NCI-H1105 (cell line): ENCODE measurements around the gene UTF1.
A peak's percentile ranks its signal among the peaks of the same experiment; 100 is the strongest.
"Not testable (repeated sequence)": the region's sequence is repeated elsewhere in the genome, so short reads cannot be mapped to it uniquely, and the experiment has no call there.

Experiments
- DNase-seq: peaks from one replicate; lab custom pipeline; 2025; lab: John Stamatoyannopoulos, UW

The UTF1 gene

GRCh38 chr10:133227256-133227655 is 2.8 kb upstream of the UTF1 start:
- DNase-seq, result no peak

GRCh38 chr10:133229265-133230043 is 563 bp upstream of the UTF1 start:
- DNase-seq, result no peak

DNA sequence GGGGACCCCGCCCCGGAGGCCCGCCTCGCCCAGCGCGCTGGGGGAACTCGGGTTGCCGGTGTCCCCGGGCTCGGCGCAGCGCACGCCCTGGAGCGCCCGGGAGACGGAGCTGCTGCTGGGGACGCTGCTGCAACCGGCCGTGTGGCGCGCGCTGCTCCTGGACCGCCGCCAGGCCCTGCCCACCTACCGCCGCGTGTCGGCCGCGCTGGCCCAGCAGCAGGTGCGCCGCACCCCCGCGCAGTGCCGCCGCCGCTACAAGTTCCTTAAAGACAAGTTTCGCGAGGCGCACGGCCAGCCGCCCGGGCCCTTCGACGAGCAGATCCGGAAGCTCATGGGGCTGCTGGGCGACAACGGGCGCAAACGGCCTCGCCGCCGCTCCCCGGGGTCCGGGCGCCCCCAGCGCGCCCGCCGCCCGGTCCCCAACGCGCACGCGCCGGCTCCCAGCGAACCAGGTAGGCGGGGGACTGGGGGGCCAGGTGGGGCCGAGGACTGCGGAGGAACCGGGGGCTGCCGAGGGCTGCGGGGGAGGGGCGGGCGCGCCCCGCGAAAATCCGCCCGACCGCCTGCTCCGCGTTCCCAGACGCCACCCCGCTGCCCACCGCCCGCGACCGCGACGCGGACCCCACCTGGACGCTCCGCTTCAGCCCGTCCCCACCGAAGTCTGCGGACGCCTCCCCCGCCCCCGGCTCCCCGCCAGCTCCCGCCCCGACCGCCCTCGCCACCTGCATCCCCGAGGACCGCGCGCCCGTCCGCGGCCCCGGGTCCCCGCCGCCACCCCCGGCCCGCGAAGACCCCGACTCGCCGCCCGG is 574 bp downstream of the UTF1 start:
- DNase-seq, result peak; percentile 25

GRCh38 chr10:133231244-133231945 is 1.4 kb downstream of the UTF1 start:
- DNase-seq, result no peak

DNA sequence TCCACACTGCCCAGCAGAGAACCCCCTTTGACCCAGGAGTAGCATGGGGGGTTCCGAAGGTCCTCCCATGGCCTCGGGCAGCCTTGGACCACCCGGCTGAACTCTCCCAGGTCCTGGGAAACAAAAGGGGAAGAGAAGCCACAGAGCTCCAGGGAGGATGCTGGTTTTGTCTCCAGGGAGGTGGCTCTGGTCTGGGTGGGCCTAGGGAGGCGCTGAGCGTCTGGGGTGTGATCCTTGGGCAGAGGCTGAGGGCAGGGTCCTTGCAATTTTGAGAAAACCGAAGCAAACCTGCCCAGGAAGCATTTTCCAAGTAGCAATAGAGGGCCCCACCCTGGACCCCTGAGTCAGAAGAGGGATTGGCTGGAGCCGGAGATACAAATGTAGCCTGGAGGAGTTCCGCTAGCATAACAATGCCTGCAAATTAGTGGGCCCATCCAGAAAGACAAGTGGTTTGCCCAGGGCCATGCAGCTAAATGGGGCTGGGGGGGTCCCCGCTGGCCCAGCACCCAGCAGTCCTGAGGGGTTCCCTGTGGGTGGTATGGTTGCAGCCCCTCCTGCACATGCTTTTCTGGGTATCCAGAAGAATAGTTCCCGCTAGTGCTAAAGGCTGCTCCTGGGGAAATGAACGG is 2.0 kb downstream of the UTF1 start:
- DNase-seq, result no peak

- DNase-seq, result not testable (repeated sequence)
Measured at GRCh38 chr10:133234796-133235195, 4.8 kb downstream of the UTF1 start.

- no peak for DNase-seq
Measured at GRCh38 chr10:133235265-133235855, 5.3 kb downstream of the UTF1 start.

GRCh38 chr10:133235932-133236331 is 5.9 kb downstream of the UTF1 start:
- no peak for DNase-seq

DNA sequence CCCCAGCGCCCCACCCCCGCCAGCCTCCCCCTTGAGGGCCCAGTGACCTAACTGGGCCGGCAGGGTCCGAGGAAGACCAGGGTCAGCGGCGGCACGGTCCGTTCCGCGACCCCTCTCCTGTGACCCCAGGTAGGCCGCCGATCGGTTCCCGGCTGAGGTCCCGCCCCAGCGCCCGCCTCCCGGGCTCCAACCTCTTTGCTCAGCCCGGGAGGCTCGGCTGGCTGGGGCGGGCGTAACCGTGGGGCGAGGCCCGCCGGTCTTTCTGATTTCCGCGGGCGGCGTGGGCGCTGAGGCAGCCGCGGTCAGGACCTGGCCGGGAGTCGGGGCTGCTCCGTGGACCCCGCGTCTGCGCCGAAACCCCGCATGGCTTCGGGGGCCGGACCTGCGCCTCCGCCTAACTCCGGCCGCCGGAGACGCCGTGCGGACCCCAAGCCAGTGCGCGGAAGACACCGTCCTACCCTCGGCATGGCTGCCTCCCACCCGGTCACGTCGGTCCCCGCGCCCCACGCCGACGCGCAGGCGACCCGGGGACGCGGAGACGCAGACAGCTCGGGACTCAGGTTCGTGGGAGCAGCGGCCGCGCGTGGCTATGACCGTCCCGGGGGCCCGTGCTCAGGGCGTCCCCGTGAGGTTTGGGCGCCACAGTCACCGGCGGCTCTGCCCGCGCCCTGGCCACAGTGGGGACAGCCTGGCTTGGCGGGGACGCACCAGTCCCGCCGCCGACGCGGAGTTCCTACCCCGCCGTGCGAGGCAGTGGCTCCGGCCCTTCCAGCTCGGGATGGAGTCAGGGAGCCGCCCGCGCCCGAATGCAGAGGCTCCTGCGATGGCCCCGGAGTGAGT is 6.6 kb downstream of the UTF1 start:
- no peak for DNase-seq

DNA sequence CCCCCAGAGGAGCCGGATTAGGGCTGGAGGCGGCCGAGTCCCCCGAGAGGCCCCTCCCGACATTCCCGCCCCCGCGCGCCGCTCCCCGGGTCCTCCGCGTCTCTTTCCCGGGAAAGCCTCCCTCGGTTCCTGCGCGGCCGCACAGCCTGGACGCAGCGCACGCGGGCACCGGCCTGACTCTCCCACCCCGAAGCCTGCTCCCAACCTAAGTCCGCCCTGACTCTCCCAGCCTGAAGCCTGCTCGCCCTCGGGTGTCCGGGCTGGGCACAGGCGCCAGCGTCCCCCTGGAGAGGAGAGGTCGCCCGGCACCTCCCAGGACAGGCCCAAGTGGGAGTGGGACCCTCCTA is 7.2 kb downstream of the UTF1 start:
- DNase-seq, result no peak

DNA sequence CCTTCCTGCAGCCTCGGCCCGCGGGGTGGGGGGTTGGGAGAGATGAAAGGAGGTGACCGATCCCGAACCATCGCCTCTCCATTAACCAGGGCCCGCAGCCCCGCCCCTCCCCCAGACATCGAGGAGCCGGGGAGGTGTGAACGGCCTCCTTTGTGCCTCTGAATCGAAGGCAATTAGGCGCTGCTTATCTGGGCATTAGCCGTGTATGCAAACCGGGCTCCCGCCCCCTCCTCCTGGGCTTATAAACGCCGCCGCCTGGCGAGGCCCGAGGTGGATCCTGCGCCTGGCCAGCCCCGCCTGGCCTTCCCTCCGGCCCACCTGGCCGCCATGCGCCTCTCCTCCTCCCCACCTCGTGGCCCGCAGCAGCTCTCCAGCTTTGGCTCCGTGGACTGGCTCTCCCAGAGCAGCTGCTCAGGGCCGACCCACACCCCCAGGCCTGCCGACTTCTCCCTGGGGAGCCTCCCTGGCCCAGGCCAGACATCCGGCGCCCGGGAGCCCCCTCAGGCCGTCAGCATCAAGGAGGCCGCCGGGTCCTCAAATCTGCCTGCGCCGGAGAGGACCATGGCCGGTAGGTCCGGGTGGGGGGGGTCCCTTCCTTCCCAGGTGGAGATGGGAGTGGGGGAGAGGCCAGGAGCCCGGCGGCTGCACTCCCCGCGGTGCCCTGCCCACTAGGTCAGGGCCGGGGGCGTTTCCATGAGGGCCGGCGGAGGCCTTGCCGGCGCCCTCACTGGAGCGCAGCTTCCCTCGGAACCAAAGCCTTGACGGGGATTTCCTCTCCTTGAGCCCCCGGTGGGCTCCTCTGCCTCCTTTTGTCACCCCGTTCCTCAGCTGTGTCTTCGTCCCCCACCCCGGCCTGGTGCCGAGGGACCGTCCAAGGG is 7.8 kb downstream of the UTF1 start, which contains the start of gene VENTX:
VENTX (plus strand) TSS at position 268 of the 878 bp plus-strand sequence; CDS start at position 328, 60 bp downstream.
- peak; percentile 27 for DNase-seq

GRCh38 chr10:133238466-133238804 is 8.4 kb downstream of the UTF1 start:
- no peak for DNase-seq

DNA sequence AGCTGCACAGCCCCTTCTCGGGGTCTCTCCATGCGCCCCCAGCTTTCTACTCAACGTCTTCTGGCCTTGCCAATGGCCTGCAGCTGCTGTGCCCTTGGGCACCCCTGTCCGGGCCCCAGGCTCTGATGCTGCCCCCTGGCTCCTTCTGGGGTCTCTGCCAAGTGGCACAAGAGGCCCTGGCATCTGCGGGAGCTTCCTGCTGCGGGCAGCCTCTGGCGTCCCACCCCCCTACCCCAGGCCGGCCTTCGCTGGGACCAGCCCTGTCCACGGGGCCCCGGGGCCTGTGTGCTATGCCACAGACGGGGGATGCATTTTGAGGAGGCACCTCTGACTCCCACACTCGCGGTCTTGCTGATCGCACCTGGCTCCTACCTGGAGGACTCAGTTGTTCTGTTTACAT is 10.0 kb downstream of the UTF1 start:
- no peak for DNase-seq

GRCh38 chr10:133241501-133242205 is 11.6 kb downstream of the UTF1 start:
- DNase-seq, result no peak

DNA sequence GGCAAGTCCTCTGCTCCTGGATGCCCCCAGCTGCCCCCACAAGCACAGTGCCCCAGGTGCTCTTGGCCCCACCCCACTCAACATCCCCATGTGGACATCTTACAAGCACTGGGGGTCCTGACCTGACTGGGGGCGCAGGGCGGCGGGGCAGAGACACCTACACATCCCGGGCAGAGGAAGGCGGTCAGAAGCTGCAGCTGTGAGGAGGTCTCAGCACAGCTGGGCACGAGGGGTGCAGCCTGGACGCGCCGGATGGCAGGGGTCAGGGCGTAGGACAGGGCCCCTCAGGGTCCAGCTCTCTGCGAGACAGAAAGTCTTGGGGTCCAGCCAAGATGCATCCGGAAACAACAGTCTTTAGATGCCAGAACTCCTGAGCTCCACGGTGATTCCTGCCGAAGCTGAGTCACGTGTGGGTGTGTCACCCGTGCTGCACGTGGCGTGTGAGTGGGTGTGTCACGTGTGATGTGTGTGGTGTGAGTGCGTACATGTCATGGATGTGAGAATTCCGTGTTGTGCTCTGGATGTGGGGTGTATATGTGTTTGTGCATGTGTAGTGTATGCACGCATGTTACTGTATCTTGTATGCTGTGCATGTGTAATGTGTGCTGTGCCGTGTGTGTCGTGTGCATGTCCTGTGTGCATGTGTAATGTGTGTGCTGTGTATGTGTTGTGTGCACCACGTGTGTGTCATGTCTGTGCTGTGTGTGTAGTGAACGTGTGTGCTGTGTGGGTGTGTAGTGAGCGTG is 12.8 kb downstream of the UTF1 start:
- no peak for DNase-seq

GRCh38 chr10:133243593-133243992 is 13.6 kb downstream of the UTF1 start:
- DNase-seq, result no peak

DNA sequence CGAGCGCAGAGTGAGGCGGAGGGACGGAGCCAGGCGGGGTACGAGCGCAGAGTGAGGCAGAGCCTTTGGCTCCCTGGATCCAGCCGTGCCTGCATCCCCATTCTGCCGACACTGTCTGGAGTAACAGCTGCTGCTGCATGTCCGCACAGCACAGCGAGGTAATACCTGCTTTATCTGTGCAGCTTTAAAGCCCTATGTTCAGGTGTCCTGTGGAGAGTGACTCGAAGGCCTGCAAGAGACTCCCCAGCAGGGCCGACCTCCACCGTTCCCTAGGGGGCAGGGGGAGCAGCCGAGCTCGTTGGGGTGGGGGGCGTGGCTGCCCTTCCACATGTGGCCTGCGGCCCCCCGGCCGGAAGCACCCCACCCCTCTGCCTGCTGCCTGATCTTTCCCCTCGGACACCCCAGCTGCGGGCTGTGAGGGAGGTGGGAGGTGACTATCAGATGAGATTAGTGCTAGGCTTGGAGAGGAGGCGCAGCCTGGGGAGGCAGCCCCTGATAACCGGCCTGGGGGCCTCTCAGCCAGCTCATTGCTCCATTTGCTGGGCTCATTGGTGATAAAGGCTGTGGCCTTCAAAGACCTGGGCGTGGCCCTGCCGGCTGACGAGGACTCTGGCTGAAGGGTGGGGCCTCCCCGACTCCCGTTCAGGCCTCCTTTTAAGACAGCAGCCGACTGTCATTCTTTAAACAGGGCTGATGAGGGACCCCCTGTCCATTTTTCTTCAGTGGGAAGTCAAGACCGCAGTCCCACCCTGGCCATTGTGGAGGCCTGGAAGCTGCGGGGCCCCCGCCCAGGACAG is 15.6 kb downstream of the UTF1 start:
- no peak for DNase-seq

DNA sequence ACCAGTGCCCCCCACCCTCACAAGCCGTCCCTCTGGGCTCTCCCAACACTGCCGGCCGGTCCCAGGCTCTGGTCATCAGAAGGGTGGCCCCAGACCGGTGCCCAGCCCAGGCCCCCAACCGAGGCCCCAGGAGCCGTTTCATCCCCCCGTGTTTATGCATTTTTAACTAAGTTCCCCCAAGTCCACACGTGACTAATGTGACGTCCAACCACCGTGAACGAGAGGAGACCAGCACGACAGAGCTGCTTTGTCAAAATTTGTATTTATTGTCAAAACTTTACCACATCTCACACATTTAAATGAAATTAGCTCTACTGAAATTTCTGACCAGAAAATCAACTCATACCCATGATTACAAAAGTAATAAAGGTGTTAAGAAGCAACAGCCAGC is 16.2 kb downstream of the UTF1 start:
- no peak for DNase-seq
